GDM1 (cell line): ENCODE data around the gene MYH13.
"Not testable (repeated sequence)": the region's sequence is repeated elsewhere in the genome, so short reads cannot be mapped to it uniquely, and the experiment has no call there.

ENCODE experiments used
- DNase-seq: peaks from one replicate; lab custom pipeline; 2025; lab: John Stamatoyannopoulos, UW

The MYH13 gene

GRCh38 chr17:10304758-10305300, 68.0 kb downstream of the MYH13 start:
- DNase-seq = no peak

GRCh38 chr17:10297691-10298090, 75.1 kb downstream of the MYH13 start:
- DNase-seq = no peak

GRCh38 chr17:10295728-10296343, 77.0 kb downstream of the MYH13 start:
- peak; percentile 8 for DNase-seq

- DNase-seq = no peak
Observed at GRCh38 chr17:10294180-10294579, 78.6 kb downstream of the MYH13 start.

GRCh38 chr17:10292057-10292937, 80.5 kb downstream of the MYH13 start:
- DNase-seq = no peak

GRCh38 chr17:10291576-10291975, 81.2 kb downstream of the MYH13 start:
- DNase-seq = not testable (repeated sequence)

GRCh38 chr17:10290041-10290440, 82.8 kb downstream of the MYH13 start:
- no peak for DNase-seq

- no peak for DNase-seq
Observed at GRCh38 chr17:10286324-10286723, 86.5 kb downstream of the MYH13 start.

GRCh38 chr17:10285896-10286295, 86.9 kb downstream of the MYH13 start:
- DNase-seq = no peak

GRCh38 chr17:10280068-10280467, 92.7 kb downstream of the MYH13 start:
- DNase-seq = no peak

GRCh38 chr17:10278218-10278617, 94.6 kb downstream of the MYH13 start:
- no peak for DNase-seq

- no peak for DNase-seq
Observed at GRCh38 chr17:10276436-10276835, 96.4 kb downstream of the MYH13 start.

- DNase-seq = no peak
Observed at GRCh38 chr17:10275418-10275817, 97.4 kb downstream of the MYH13 start.

GRCh38 chr17:10271106-10271562, 101.7 kb downstream of the MYH13 start:
- DNase-seq = no peak

GRCh38 chr17:10270258-10270657, 102.5 kb downstream of the MYH13 start:
- no peak for DNase-seq

GRCh38 chr17:10268005-10268404, 104.8 kb downstream of the MYH13 start:
- no peak for DNase-seq

GRCh38 chr17:10266296-10266876, 106.4 kb downstream of the MYH13 start:
- DNase-seq = no peak

- no peak for DNase-seq
Observed at GRCh38 chr17:10265100-10265810, 107.6 kb downstream of the MYH13 start.

GRCh38 chr17:10264051-10264450, 108.8 kb downstream of the MYH13 start:
- no peak for DNase-seq

- DNase-seq = no peak
Observed at GRCh38 chr17:10262451-10262850, 110.4 kb downstream of the MYH13 start.

GRCh38 chr17:10261098-10261497, 111.7 kb downstream of the MYH13 start:
- no peak for DNase-seq
